Epithelial cell of prostate (primary cell): ENCODE data around the gene HDDC3.
"Not testable (repeated sequence)": the region's sequence is repeated elsewhere in the genome, so short reads cannot be mapped to it uniquely, and the experiment has no call there.

Source experiments
- DNase-seq: peaks from one replicate; pipeline ENCODE4 v3.0.0-alpha.2; 2011; ENCODE audit warnings: low read depth, low spot score
- H3K27ac ChIP-seq: fragments of 450-650 bp; 2 replicates; pipeline ENCODE4 v1.5.1; 2017; ENCODE audit warnings: mild to moderate bottlenecking

Gene HDDC3

DNA sequence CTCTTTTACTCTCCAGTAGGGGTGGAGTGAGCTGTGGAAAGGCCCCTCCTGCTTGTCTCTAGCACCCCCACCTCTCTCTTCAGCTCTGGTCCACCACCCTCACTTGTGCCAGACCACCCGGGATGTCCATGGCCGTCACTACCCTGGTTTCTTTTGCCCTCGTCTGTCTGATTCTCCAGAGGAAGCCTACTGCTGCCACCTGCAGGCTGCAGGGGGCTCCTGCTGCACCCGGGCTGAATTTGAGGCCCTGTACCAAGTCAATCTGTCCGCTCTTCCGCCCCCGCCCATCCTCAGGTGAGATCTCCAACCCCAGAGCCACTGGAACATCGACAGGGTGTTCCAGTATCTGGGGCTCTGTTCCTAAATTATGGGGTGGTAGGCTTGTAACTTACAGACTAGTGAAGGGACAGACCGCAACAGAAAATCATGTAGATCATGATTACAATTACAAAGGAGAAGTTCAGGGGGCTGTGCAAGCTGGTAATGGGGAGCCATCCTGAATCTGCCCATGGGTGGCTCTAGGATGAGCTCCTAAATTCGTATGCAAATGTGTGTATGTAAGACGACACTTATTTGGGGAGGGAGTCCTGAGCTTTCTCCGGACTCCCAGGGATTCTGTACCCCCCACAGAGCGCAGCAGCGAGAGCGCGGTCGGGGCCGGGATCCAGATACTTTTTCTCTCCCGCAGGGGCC, 2.1 kb upstream of the HDDC3 start:
- DNase-seq: no peak
- H3K27ac ChIP-seq: peak overlapping the region; percentile 44

DNA sequence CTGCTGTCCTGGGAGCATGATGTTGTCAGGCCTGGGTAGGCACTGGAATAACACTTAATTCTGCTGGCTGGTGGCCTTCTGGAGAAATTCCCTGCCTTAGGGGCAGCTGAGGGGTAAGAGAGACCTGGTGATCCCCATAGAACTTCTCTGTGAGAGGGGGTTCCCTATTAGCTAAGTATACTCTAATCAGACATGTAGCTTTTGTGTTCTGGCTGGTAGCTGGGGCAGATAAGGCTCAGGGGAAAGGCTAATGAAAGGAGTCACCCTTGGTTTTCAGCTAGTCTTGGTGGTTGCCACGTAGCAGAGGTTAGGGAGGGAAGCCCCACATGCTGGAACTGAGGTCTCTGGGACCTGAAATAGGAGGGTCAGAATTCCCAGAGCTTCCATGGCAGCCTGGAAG, 952 bp upstream of the HDDC3 start:
- H3K27ac ChIP-seq: no peak overlapping the region
- DNase-seq: no peak

DNA sequence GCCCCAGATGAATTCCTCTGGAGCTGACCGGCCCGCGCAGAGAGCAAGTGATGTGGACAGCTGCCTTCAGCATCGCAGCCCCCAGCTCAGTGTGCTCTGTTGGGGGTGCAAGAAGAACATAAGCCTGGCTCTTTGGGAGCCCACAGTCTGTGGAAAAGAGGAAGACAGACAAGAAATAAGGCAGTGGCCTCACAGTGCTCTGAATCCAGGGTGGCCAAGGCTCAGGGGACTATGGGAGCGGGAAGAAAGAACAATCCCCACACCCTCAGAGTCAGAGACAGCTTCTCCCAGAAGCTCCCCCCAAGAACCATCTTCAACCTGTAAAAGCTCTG, 277 bp upstream of the HDDC3 start:
- DNase-seq: no peak
- peak overlapping the region; percentile 77 for H3K27ac ChIP-seq

DNA sequence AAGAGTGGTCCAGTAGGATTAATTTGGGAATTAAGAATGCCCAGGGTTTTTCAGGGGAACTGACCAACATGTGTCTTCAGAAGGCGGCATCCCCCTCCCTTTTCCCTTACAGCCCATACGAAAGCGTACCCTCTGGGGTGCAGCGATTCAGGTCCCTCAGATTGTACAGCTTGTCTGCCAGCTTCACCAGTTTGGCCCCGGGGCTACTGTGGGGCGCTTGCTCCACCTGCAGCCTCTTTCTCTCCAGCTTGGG, 848 bp downstream of the HDDC3 start:
- no peak for DNase-seq
- peak overlapping the region; percentile 77 for H3K27ac ChIP-seq

DNA sequence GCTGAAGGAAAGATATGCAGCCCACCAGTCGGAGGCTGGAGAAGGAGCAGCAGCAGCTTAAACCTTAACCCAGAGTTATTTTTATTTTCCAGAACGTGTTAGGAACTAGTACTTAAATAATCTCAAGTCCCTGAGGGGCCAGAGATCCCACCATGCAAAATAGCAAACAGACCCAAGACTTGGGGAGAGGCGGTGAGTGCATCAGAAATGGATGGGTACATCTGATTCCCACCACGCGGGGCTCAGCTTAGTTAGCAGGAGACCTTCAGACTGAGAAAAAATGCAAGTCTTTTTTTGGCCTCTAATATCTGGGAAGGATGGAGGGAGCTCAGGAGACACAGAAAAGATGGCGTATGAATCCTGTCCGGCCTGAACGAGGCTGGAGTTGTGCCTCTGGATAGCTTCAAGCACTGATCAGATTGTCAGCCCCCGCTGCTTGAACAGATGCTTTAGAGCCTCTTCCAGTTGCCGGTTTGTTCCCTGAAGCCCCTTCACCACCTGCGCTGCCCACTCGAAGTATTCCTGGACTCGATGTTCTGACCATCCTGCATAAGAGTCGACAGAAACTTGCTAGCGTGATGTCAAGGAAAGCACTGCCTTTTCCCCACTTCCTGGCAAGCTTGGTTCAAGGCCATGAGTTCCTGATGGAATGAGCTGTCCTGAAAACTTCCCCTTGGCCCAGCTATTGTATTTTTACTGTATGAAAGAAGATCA, 1.3 kb downstream of the HDDC3 start:
- no peak for DNase-seq
- peak overlapping the region; percentile 77 for H3K27ac ChIP-seq

DNA sequence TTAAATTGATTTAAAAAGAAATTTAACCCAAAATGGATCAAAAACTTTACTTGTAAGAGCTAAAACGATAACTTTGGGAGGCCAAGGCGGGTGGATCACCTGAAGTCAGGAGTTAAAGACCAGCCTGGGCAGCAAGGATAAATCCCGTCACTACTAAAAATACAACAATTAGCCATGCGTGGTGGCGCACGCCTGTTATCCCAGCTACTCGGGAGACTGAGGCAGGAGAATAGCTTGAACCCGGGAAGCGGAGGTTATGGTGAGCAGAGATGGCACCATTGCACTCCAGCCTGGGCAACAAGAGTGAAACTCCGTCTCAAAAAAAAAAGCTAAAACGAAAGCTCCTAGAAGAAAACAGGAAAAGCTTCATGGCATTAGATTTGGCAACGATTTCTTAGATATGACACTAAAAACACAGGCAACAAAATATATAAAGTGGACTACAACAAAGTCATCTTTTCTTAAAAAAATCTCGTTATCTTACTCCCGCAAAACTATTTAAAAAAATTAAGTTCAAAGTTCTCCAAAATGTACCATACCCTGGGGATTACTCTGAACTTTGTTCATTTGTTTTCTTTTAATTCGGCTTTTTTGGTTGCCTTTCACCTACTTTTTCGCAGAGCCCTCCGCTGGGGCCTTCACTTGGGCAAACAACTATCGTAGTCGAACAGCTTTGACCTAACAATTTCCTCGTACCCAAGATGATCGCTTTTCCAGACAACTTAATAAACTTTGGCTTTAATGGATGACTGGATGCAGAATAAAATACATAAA, 2.9 kb downstream of the HDDC3 start:
- DNase-seq: no peak
- peak overlapping the region; percentile 77 for H3K27ac ChIP-seq

DNA sequence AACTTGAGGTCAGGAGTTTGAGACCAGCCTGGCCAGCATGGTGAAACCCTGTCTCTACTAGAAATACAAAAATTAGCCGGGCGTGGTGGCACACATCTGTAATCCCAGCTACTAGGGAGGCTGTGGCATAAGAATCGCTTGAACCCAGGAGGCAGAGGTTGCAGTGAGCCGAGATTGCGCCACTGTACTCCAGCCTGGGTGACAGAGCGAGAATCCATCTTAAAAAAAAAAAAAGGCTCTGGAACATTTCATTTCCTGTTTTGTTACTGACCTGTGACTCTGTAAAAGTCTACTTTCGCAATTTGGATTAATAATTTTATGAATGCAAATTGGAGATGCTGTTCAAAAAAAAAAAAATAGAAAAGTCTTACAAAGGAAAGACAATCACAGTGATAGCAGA, 4.2 kb downstream of the HDDC3 start:
- not testable (repeated sequence) for DNase-seq, H3K27ac ChIP-seq

DNA sequence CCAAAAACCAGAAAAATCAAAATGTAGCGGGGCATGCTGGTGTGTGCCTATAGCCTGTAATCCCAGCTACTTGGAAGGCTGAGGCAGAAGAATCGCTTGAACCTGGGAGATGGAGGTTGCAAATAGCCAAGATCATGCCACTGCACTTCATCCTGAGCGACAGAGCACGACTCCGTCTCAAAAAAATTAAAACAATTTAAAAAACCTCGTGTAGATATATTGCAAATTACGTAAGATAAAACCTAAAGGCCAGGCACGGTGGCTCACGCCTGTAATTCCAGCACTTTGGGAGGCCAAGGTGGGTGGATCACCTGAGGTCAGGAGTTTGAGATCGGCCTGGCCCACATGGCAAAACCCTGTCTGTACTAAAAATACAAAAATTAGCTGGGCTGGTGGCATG, 5.6 kb downstream of the HDDC3 start:
- DNase-seq, H3K27ac ChIP-seq: not testable (repeated sequence)

DNA sequence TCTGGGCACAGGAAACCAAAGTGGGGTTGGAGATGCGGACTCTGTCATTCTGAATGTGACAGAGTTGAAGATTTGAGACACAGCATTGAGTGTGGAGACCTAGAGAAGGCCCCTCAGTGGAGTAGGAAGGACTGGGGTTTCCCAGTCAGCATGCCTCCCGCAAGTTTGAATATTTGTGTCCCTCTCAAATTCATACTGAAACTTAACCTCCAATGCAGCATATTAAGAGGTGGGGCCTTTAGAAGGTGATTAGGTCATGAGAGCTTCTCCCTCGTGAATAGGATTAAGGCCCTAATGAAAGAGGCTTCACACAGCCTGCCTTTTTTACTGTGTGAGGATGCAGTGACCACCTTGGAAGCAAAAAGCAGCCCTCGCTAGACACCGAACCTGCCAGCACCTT, 8.0 kb downstream of the HDDC3 start:
- no peak overlapping the region for H3K27ac ChIP-seq
- no peak for DNase-seq

DNA sequence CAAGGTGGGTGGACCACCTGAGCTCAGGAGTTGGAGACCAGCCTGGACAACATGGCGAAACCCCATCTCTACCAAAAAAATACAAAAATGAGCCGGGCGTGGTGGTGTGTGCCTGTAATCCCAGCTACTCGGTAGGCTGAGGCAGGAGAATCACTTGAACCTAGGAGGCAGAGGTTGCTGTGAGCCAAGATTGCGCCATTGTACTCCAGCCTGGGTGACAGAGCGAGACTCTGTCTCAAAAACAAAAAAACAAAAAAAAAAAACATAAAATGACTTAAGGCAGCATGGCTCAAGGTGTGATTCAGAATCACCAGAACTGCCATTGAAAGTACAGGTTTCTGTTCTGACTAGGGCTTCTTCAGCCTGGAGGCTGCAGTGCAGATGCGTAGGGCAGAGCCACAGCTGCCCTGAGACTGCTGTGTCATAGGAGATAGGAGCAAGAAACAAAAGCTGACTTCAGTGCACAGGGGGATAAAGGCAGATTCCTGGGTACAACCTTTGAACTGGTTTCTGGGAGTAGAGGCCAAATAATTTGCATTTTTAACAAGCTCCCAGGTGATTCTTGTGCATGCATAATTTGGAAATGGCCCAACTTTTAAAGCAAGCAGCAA, 9.5 kb downstream of the HDDC3 start:
- not testable (repeated sequence) for DNase-seq, H3K27ac ChIP-seq

DNA sequence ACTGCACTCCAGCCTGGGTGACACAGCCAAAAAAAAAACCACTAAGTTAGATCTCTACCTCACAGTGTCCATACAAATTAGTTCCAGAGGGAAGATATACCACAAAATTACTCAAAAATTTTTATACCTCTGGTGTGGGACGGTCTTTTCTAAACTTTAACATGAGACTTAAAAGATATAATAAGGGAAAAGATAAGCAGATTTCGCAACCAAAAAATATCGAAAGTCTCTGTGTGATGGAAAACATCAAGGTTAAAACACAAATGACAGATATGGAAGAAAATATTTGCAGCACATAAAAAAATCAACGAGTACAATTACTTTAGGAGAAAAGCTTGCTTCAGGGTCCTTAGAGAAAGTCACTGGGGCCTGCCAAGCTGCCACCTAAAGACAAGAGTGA, 10.5 kb downstream of the HDDC3 start:
- DNase-seq: no peak
- H3K27ac ChIP-seq: no peak overlapping the region

DNA sequence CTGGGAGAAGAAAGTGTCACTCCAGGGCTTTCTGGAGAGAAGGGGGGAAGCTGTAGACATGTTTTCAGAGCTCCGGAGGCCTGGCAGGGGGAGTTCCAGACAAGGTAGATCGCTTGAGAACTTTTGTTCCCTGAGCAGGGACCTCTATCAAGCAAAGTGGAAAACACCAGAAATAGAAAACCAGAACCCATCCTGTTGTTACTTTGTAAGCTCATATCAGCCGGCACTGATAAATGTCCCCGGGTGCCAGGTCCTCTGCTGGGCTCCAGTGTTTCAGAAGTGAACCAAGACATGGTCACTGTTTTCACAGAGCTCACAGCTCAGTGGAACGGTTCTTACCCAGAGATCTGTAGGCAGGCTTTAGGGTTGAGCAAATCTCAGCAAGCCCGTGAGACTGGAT, 13.5 kb downstream of the HDDC3 start:
- no peak for DNase-seq
- no peak overlapping the region for H3K27ac ChIP-seq

DNA sequence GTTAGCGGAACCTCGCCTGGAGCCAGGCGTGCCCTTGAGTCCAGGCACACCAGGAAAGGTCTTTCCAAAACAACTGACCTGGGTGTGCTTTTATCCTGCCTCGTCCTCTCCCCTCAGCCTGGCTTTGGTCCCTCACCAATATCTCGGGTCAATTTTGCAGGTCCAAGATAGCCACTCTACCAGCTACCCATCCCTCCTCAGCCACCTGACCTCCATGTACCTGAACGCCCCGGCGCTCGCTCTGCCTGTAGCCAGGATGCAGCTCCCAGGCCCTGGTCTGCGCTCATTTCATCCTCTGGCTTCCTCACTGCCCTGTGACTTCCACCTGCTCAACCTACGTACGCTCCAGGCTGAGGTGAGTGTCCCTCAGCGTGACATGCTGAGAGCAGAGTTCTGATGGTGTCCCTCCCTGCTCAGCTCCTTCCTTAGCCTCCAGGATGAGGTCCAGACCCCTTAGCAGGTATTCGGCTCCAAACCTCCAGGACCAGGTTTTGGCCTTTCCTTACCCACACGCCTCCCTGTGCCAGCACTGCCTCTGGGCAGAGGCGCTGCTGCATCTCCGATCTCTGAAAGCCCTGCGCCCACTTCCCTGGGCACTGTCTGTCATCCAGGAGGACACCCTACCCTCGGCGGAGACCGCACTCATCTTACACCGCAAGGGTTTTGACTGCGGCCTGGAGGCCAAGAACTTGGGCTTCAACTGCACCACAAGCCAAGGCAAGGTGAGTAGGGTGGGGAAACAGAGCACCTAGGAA, 14.1 kb downstream of the HDDC3 start:
- no peak for DNase-seq
- H3K27ac ChIP-seq: no peak overlapping the region

DNA sequence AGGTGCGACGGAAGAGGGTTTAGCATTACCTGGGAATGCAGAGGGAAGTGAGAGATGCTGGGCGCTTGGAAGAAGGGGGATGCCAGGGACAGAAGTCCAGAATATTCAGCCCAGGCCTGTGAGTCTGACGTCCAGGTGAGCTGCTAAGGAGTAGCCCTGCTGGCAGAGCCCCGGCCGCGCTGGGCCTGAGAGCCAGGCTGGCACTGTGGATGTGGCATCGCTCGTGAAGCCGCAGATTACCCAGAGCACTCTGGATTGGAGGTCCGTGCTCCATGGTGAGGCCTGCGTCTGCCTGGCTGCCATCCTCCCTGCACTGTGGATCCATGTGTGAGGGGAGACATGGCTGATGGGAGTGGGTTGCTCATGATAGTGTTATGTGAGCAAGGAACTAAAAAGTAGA, 14.8 kb downstream of the HDDC3 start:
- no peak overlapping the region for H3K27ac ChIP-seq
- DNase-seq: no peak

DNA sequence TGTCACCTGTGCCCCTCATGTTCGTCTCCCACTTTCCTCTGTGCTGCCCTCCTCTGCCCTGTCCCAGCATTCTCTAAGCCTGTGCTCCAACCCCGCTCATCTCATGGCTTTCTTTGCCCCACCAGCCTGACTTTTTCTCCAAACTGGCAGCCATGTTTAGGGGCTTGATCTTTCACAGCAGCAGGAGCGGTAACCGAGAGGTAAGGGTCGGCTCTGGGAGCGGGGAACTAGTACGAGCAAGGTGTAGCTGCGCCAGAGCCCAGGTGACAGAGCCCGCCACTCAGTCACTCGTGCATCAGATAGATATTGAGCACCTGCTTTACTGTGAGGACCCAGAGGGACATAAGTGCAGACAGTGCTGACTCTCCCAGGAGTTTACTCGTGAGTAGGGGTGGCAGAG, 15.9 kb downstream of the HDDC3 start:
- no peak overlapping the region for H3K27ac ChIP-seq
- no peak for DNase-seq

DNA sequence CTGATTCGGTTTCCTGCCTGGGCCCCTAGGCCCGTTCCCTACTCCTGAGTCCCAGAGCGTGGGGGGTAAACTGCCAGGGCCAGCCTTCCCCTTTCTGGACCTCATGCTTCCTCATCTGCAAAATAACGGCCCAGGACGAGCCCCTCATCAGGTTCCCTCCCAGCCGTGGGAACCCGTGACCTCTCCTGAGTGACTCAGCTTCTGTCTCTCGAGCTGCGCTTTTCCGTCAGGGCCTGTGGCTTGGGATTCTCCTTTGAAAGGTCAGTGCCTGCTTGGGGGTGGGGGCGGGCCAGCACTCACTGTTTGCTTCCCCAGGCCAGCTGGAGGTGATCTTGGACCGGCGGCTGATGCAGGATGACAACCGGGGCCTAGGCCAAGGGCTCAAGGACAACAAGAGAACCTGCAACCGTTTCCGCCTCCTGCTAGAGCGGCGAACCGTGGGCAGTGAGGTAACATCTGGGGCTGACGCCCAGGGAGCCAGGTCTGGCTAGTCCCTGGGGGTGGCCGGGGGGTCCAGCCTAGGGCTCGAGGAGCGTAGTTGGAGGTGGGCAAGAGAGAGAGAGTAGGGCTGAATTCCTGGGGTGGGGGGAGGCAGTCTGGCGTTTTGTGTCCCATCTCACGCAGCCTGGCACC, 16.4 kb downstream of the HDDC3 start:
- no peak overlapping the region for H3K27ac ChIP-seq
- DNase-seq: no peak

DNA sequence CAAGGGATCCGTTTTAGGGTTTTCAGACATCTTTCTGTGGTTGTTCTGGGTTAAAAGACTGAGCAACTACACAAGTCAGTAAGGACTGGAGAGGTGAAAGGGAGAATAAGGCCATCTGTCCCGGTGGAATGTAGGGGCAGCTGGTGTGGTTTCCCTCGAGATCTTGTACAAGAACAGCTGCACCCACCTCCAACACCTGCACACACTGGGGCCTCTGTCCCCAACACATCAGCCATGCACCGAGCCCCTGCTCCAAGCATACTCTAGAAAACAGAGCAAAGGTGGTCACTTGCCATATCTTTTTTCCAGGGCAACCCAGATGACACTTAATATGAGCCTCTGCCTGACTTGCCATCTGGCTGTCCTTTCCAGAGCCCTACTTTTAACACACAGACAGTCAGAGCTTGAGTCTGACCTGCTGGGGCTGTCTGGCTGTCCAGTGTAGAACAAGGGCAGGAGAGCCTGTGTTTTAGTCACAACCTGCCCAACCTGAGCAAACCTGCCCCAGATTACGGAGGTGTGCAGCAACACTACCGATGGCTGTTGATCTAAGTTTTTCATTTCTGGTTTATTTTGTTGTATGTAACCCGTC, 17.0 kb downstream of the HDDC3 start:
- DNase-seq: no peak
- no peak overlapping the region for H3K27ac ChIP-seq

DNA sequence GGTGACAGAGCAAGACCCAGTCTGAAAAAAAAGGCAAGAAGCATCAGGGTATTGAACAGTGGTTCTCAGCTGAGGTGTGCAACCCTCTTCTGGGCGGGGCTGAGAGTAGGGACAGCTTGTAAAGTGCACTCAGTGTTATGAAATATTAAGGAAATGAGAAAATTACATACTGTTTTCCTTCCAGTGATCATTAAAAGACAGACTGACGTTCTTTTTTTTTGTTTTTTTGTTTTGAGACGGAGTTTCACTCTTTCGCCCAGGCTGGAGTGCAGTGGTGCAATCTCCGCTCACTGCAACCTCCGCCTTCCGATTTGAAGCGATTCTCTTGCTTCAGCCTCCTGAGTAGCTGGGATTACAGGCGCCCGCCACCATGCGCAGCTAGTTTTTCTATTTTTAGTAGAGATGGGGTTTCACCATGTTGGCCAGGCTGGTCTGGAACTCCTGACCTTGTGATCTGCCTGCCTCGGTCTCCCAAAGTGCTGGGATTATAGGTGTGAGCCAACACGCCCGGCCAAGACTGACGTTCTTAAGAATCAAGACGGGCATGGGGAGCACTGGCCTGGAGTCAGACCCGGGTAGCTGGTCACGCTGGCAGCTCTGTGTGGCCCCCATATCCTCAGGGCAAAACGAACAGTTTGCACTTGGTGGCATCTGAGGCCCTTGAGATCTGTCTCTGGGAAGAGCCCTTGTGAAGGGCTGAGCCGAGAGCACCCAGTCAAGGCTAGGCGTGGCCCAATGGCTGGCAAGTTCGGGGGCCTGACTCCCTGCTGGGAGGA, 17.9 kb downstream of the HDDC3 start:
- no peak for DNase-seq
- no peak overlapping the region for H3K27ac ChIP-seq

DNA sequence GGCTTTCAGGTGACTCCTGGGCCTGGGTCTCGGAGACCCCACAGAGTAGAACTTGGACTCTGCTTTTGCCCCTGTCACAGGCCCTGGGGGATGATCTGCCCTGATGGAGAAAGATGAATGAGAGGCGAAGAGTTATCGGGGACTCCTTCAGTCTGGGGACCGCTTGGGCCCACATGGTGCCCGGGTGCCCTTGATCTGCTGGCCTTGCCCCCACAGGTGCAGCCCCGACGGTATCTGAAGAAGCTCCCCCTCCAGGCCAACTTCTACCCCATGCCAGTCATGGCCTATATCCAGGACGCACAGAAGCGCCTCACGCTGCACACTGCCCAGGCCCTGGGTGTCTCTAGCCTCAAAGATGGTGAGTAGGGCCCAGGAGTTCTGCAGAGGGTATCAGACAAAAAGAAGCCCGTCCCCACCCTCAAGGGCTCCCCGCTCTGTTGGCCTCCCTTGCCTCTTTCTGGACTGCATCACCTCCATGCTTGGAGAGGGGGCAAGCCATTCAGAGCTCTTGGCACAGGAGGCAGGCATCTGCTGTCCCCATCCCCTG, 18.9 kb downstream of the HDDC3 start:
- H3K27ac ChIP-seq: no peak overlapping the region
- no peak for DNase-seq
